ENCODE results near the gene ZDHHC11B.
"Not testable (repeated sequence)": the region's sequence is repeated elsewhere in the genome, so short reads cannot be mapped to it uniquely, and the experiment has no call there.

GRCh38 chr5:769485-770145 is 14.9 kb downstream of the ZDHHC11B start:
- TF ChIP-seq CTCF (IDR thresholded peaks at IDR 0.05); EZH2 (IDR thresholded peaks at IDR 0.05; ENCODE audit: borderline replicate concordance, insufficient read depth, low read depth, low read length, poor library complexity, severe bottlenecking): not testable (repeated sequence)
